HEK293 (cell line): Measurements from ENCODE around the gene GAGE13.

Source experiments
- CTCF ChIA-PET: fragments of 350-600 bp; formaldehyde crosslinking; extraction: SDS; loops from one replicate; lab custom pipeline; 2021; ENCODE audit warnings: antibody characterized with exemption; lab: Yijun Ruan, JAX
- POLR2A ChIA-PET: fragments of 300-600 bp; formaldehyde crosslinking; extraction: SDS; loops from one replicate; lab custom pipeline; 2020; ENCODE audit warnings: antibody characterized with exemption, inconsistent platforms; lab: Yijun Ruan, JAX
- H3K27ac ChIP-seq: fragments of 200-500 bp; sonication (Bioruptor generic); 2 replicates; pipeline ENCODE4 v1.5.1; 2014; ENCODE audit warnings: low read depth, low read length, control low read depth, inconsistent platforms; ENCODE audit errors: extremely low read depth
- H3K36me3 ChIP-seq, 2 experiments: fragments of 200-500 bp in 1 of 2; sonication (Bioruptor generic) in 1 of 2; 1 replicate in 1 of 2; 2 replicates in 1 of 2; pipeline ENCODE4 v1.5.1; 2014 to 2017; ENCODE audit warnings: inconsistent platforms in 2 of 2, low read length in 2 of 2; ENCODE audit not compliant: control insufficient read depth in 2 of 2, insufficient read depth in 1 of 2
- H3K4me1 ChIP-seq: fragments of 200-500 bp; sonication (Bioruptor generic); 2 replicates; pipeline ENCODE4 v1.5.1; 2014; ENCODE audit warnings: mild to moderate bottlenecking, low read length, inconsistent platforms; ENCODE audit not compliant: control insufficient read depth, insufficient read depth
- H3K4me3 ChIP-seq: 2 replicates; pipeline ENCODE4 v1.5.1; 2011; ENCODE audit warnings: low read depth, mild to moderate bottlenecking, control low read depth, low read length, moderate library complexity
- H3K9me3 ChIP-seq: fragments of 200-500 bp; sonication (Bioruptor generic); 2 replicates; pipeline ENCODE4 v1.5.1; 2014; ENCODE audit warnings: low read depth, low read length, inconsistent platforms; ENCODE audit not compliant: control insufficient read depth, insufficient read depth
- HOXC10 ChIP-seq: sonication (generic); formaldehyde crosslinking; IDR thresholded peaks from 2 replicates; pipeline ENCODE4 v1.8.1; 2023; ENCODE audit warnings: mild to moderate bottlenecking, missing genetic modification reagents
- HOXD13 ChIP-seq: sonication (generic); formaldehyde crosslinking; IDR thresholded peaks from 2 replicates; pipeline ENCODE4 v1.8.0; 2022; ENCODE audit warnings: missing genetic modification reagents, borderline replicate concordance
- INSM2 ChIP-seq: fragments of 450-650 bp; formaldehyde crosslinking; IDR thresholded peaks from 2 replicates; pipeline ENCODE4 v1.5.1; 2016; ENCODE audit warnings: missing biosample characterization, missing genetic modification characterization
- KLF8 ChIP-seq: fragments of 450-650 bp; formaldehyde crosslinking; IDR thresholded peaks from 2 replicates; pipeline ENCODE4 v1.5.1; 2016; ENCODE audit warnings: missing biosample characterization, missing genetic modification characterization
- RBAK ChIP-seq: fragments of 450-650 bp; formaldehyde crosslinking; IDR thresholded peaks from 2 replicates; pipeline ENCODE4 v1.5.1; 2016; ENCODE audit warnings: missing biosample characterization, missing genetic modification characterization
- SP2 ChIP-seq: fragments of 450-650 bp; formaldehyde crosslinking; IDR thresholded peaks from 2 replicates; pipeline ENCODE4 v1.5.1; 2016; ENCODE audit warnings: missing biosample characterization, missing genetic modification characterization
- TRIM28 ChIP-seq: IDR thresholded peaks from 2 replicates; pipeline ENCODE4 v1.6.1; 2011; ENCODE audit warnings: low read length, control low read depth, borderline replicate concordance
- TSHZ1 ChIP-seq: fragments of 450-650 bp; formaldehyde crosslinking; IDR thresholded peaks from 2 replicates; pipeline ENCODE4 v1.5.1; 2016; ENCODE audit warnings: missing biosample characterization, missing genetic modification characterization, borderline replicate concordance
- WT1 ChIP-seq: fragments of 450-650 bp; formaldehyde crosslinking; IDR thresholded peaks from 2 replicates; pipeline ENCODE4 v1.5.1; 2016; ENCODE audit warnings: missing biosample characterization, missing genetic modification characterization
- ZEB2 ChIP-seq: fragments of 450-650 bp; formaldehyde crosslinking; IDR thresholded peaks from 2 replicates; pipeline ENCODE4 v1.5.1; 2016; ENCODE audit warnings: missing biosample characterization, missing genetic modification characterization
- ZFHX2 ChIP-seq: fragments of 450-650 bp; formaldehyde crosslinking; conservative IDR thresholded peaks from 2 replicates; pipeline ENCODE4 v1.5.1; 2016; ENCODE audit warnings: missing biosample characterization, missing genetic modification characterization
- ZFP3 ChIP-seq: fragments of 450-650 bp; formaldehyde crosslinking; IDR thresholded peaks from 2 replicates; pipeline ENCODE4 v1.5.1; 2016; ENCODE audit warnings: low read depth, missing biosample characterization, missing genetic modification characterization
- ZFP37 ChIP-seq: fragments of 450-650 bp; formaldehyde crosslinking; IDR thresholded peaks from 2 replicates; pipeline ENCODE4 v1.5.1; 2016; ENCODE audit warnings: missing biosample characterization, missing genetic modification characterization
- ZFP69B ChIP-seq: fragments of 450-650 bp; formaldehyde crosslinking; IDR thresholded peaks from 2 replicates; pipeline ENCODE4 v1.5.1; 2016; ENCODE audit warnings: missing biosample characterization, missing genetic modification characterization
- ZNF2 ChIP-seq: fragments of 450-650 bp; formaldehyde crosslinking; IDR thresholded peaks from 2 replicates; pipeline ENCODE4 v1.5.1; 2016; ENCODE audit warnings: missing biosample characterization, missing genetic modification characterization
- ZNF214 ChIP-seq: fragments of 450-650 bp; formaldehyde crosslinking; IDR thresholded peaks from 2 replicates; pipeline ENCODE4 v1.5.1; 2017; ENCODE audit warnings: missing biosample characterization, mild to moderate bottlenecking, missing genetic modification characterization, borderline replicate concordance
- ZNF404 ChIP-seq: fragments of 450-650 bp; formaldehyde crosslinking; IDR thresholded peaks from 2 replicates; pipeline ENCODE4 v1.5.1; 2017; ENCODE audit warnings: missing biosample characterization, missing genetic modification characterization
- ZNF449 ChIP-seq: fragments of 450-650 bp; formaldehyde crosslinking; IDR thresholded peaks from 2 replicates; pipeline ENCODE4 v1.5.1; 2017; ENCODE audit warnings: missing biosample characterization, mild to moderate bottlenecking, missing genetic modification characterization, moderate library complexity
- ZNF513 ChIP-seq: fragments of 450-650 bp; IDR thresholded peaks from 2 replicates; pipeline ENCODE4 v1.5.1; 2018; ENCODE audit warnings: missing biosample characterization, missing genetic modification characterization
- ZNF521 ChIP-seq: fragments of 450-650 bp; formaldehyde crosslinking; IDR thresholded peaks from 2 replicates; pipeline ENCODE4 v1.5.1; 2017; ENCODE audit warnings: missing biosample characterization, mild to moderate bottlenecking, missing genetic modification characterization
- ZNF571 ChIP-seq: fragments of 450-650 bp; formaldehyde crosslinking; IDR thresholded peaks from 2 replicates; pipeline ENCODE4 v1.5.0; 2017; ENCODE audit warnings: missing biosample characterization, missing genetic modification characterization
- ZNF585B ChIP-seq: fragments of 450-650 bp; formaldehyde crosslinking; IDR thresholded peaks from 2 replicates; pipeline ENCODE4 v1.5.1; 2016; ENCODE audit warnings: missing biosample characterization, missing genetic modification characterization
- ZNF654 ChIP-seq: fragments of 450-650 bp; formaldehyde crosslinking; IDR thresholded peaks from 2 replicates; pipeline ENCODE4 v1.5.1; 2016; ENCODE audit warnings: low read depth, missing biosample characterization, missing genetic modification characterization
- ZNF843 ChIP-seq: fragments of 450-650 bp; formaldehyde crosslinking; IDR thresholded peaks from 2 replicates; pipeline ENCODE4 v1.5.1; 2016; ENCODE audit warnings: missing biosample characterization, missing genetic modification characterization

GAGE13 gene

GRCh38 chrX:49287665-49288064 lies 43.7 kb upstream of the GAGE13 start:
- CTCF ChIA-PET: interaction anchor here (0.9 kb wide), 1 partner anchor 551 kb away, joined by 3 read pairs; no protein-coding TSS in a partner anchor
- POLR2A ChIA-PET: no interaction called here
- no peak overlapping the region for H3K27ac ChIP-seq

GRCh38 chrX:49290215-49290614 lies 41.2 kb upstream of the GAGE13 start:
- H3K4me3 ChIP-seq: no peak overlapping the region
- no peak for TF ChIP-seq ZNF843 (tag by site-specific recombination)
- TF ChIP-seq ZFHX2: no peak
- no peak for TF ChIP-seq ZNF571
- no peak for TF ChIP-seq ZNF585B
- no peak for TF ChIP-seq SP2
- TF ChIP-seq TRIM28: no peak
- TF ChIP-seq ZNF2 (tag by site-specific recombination): no peak
- no peak for TF ChIP-seq WT1
- H3K9me3 ChIP-seq: no peaks in the 10 kb centered on the region
- no peaks in the 10 kb centered on the region for H3K36me3 ChIP-seq
- ChIA-PET CTCF (no interaction called here), POLR2A (no interaction called here)
- no peak overlapping the region for H3K27ac ChIP-seq
- no peaks in the 10 kb centered on the region for H3K4me1 ChIP-seq

More at GRCh38 chrX:49287665-49288064, 43.7 kb upstream of the GAGE13 start:
- TF ChIP-seq RBAK (tag by site-specific recombination) (no peak), HOXD13 (no peak), ZNF521 (no peak), ZNF214 (tag by site-specific recombination) (no peak)
- Histone ChIP-seq H3K9me3 (no peaks in the 10 kb centered on the region), H3K4me1 (no peaks in the 10 kb centered on the region), H3K4me3 (no peak overlapping the region), H3K36me3 (no peaks in the 10 kb centered on the region)

- Histone ChIP-seq H3K27ac (no peak overlapping the region), H3K36me3 (no peaks in the 10 kb centered on the region), H3K4me3 (no peak overlapping the region), H3K4me1 (no peaks in the 10 kb centered on the region), H3K9me3 (no peaks in the 10 kb centered on the region)
- ChIA-PET CTCF (interaction anchor here (0.6 to 1.3 kb wide), 24 partner anchors 8 to 1243 kb away, joined by 3 to 5 read pairs (median 3); no protein-coding TSS in a partner anchor), POLR2A (interaction anchor here (0.6 kb wide), 1 partner anchor 111 kb away, joined by 3 read pairs; no protein-coding TSS in a partner anchor)
- TF ChIP-seq ZNF521 (no peak), ZNF654 (peak; percentile 66), ZFP69B (tag by site-specific recombination) (no peak), ZFP3 (tag by site-specific recombination) (no peak), ZNF513 (peak; percentile 47; the same call in 1 of the 2 replicates), ZNF449 (tag by site-specific recombination) (no peak), TSHZ1 (no peak), ZFP37 (tag by site-specific recombination) (no peak), ZNF404 (tag by site-specific recombination) (no peak), HOXC10 (CRISPR knock-in tag) (no peak), KLF8 (tag by site-specific recombination) (no peak), ZEB2 (no peak), INSM2 (tag by site-specific recombination) (no peak)
Observed at GRCh38 chrX:49291615-49292337, 39.6 kb upstream of the GAGE13 start.
